Measurements from ENCODE around the gene TNN. TPM values are rescaled to one million over a fixed set of nuclear protein-coding genes. Genes with fewer than 3 reads are reported as not detected.

The TNN gene
- total RNA-seq, 1 experiment from 2014 or later: 0.11 TPM

GRCh38 chr1:175129182-175129581 lies 61.5 kb downstream of the TNN start:
- no peak for DNase-seq
- no peaks in the 10 kb centered on the region for H3K79me2 ChIP-seq (ENCODE audit: insufficient read depth, low read length)
- H3K9me3 ChIP-seq (ENCODE audit: control insufficient read depth, low read depth, low read length): no peaks in the 10 kb centered on the region
- Mint-ChIP-seq H3K27ac (peak overlapping the region in 2 of 3 experiments; percentile 87 to 100; a peak in 4 of 7 replicates), H3K4me3 (no peak overlapping the region), H3K4me1 (peaks cover 41 to 51% of the 10 kb centered on the region in 2 experiments), H3K27me3 (ENCODE audit: low read depth) (no peaks in the 10 kb centered on the region), H3K36me3 (ENCODE audit: insufficient read depth in 1 of 3, low read depth in 3 of 3) (peaks cover 0 to 3% (median 0%) of the 10 kb centered on the region in 3 experiments; a peak in 3 of 7 replicates), H3K9me3 (peaks cover 0 to 2% of the 10 kb centered on the region in 2 experiments; a peak in 2 of 5 replicates)
- H3K56ac ChIP-seq (ENCODE audit: insufficient read length, low read depth, low read length): no peak overlapping the region
- H4K91ac ChIP-seq (ENCODE audit: insufficient read length, low read depth, low read length): no peak overlapping the region
- no peak overlapping the region for H2AFZ ChIP-seq (ENCODE audit: low read length)
- H3K4me2 ChIP-seq (ENCODE audit: insufficient read depth, insufficient read length, low read length): no peak overlapping the region
- 0 out of 2 replicates have a peak, but pooled peaks cover 2% of the 10 kb centered on the region for H3K27me3 ChIP-seq (ENCODE audit: insufficient read depth, low read length)
- no peak overlapping the region for H4K8ac ChIP-seq (replicated peaks; ENCODE audit: insufficient read length, low read depth, low read length)
- H3K18ac ChIP-seq (ENCODE audit: insufficient read length, low read depth, low read length): no peak overlapping the region
- H2BK15ac ChIP-seq (ENCODE audit: low read depth, low read length): no peak overlapping the region
- H3K27ac ChIP-seq (ENCODE audit: insufficient read length, low read depth, low read length): peak overlapping the region; percentile 66
- H3K23ac ChIP-seq (ENCODE audit: insufficient read length, low read depth, low read length): no peak overlapping the region
- H4K20me1 ChIP-seq (ENCODE audit: control insufficient read depth, insufficient read depth, insufficient read length): no peaks in the 10 kb centered on the region
- no peaks in the 10 kb centered on the region for H3K79me1 ChIP-seq (ENCODE audit: insufficient read depth, low read depth, low read length, poor library complexity, severe bottlenecking)
- no peaks in the 10 kb centered on the region for H3K23me2 ChIP-seq (ENCODE audit: insufficient read length, low read depth, low read length, poor library complexity, severe bottlenecking)
- H4K5ac ChIP-seq (ENCODE audit: insufficient read length, low read depth, low read length): peak overlapping the region; percentile 23
- H3K9ac ChIP-seq (ENCODE audit: extremely low read depth, insufficient read length, low read length): no peak overlapping the region
- H2BK20ac ChIP-seq (ENCODE audit: low read depth, low read length, poor library complexity, severe bottlenecking): no peak overlapping the region
- no peak overlapping the region for H2BK12ac ChIP-seq (ENCODE audit: insufficient read length, low read depth, low read length)
- no CpG with 5 or more reads among the region's 1 CpG for WGBS (ENCODE audit: extremely low coverage, insufficient read length, low lambda C conversion rate)
- H2AK5ac ChIP-seq (ENCODE audit: insufficient read length, low read length): no peak overlapping the region
- no peak overlapping the region; the same call in 1 of the 2 replicates for H3K4ac ChIP-seq (ENCODE audit: low read depth, low read length)
- H2BK5ac ChIP-seq (ENCODE audit: insufficient read length, low read length): no peak overlapping the region
- TF ChIP-seq CTCF (conservative IDR thresholded peaks at IDR 0.05): no peak
- H2BK120ac ChIP-seq (ENCODE audit: low read depth, low read length, poor library complexity, severe bottlenecking): peak overlapping the region; percentile 52
- no peak overlapping the region for H3T11ph ChIP-seq (ENCODE audit: low read length)
- H3K4me1 ChIP-seq (ENCODE audit: insufficient read depth, low read length): peaks cover 16% of the 10 kb centered on the region; the same call in 1 of the 2 replicates
- no peak overlapping the region for H3K14ac ChIP-seq (ENCODE audit: insufficient read depth, low read length)
